ENCODE data around the gene TLDC2.
"Not testable (repeated sequence)": the region's sequence is repeated elsewhere in the genome, so short reads cannot be mapped to it uniquely, and the experiment has no call there.

The TLDC2 gene

GRCh38 chr20:36871640-36872570 is 4.0 kb upstream of the TLDC2 start:
- no peak for DNase-seq

GRCh38 chr20:36872852-36873251 is 3.1 kb upstream of the TLDC2 start:
- no peak for DNase-seq

- peak; percentile 53 to 70 for DNase-seq
These were observed 2.3 kb upstream of the TLDC2 start for GRCh38 chr20:36873498-36874189.

GRCh38 chr20:36875093-36875492 is 845 bp upstream of the TLDC2 start:
- not testable (repeated sequence) for DNase-seq

- DNase-seq, result no peak
These were observed 515 bp downstream of the TLDC2 start for GRCh38 chr20:36876473-36876833.

- no peak for DNase-seq
These were observed 3.0 kb downstream of the TLDC2 start for GRCh38 chr20:36878941-36879340.

GRCh38 chr20:36880741-36881250 is 4.9 kb downstream of the TLDC2 start:
- DNase-seq, result no peak

- DNase-seq, result no peak
These were observed 5.4 kb downstream of the TLDC2 start for GRCh38 chr20:36881331-36881730.

- DNase-seq, result no peak
These were observed 6.0 kb downstream of the TLDC2 start for GRCh38 chr20:36881888-36882287.

GRCh38 chr20:36883977-36884535 is 8.1 kb downstream of the TLDC2 start:
- peak; percentile 45 to 48 for DNase-seq

GRCh38 chr20:36885356-36885755 is 9.4 kb downstream of the TLDC2 start:
- DNase-seq, result peak in 1 of 2 donors; percentile 25

- DNase-seq, result peak; percentile 28 to 89
These were observed 11.2 kb downstream of the TLDC2 start for GRCh38 chr20:36886859-36887751.

GRCh38 chr20:36887752-36888090 is 11.8 kb downstream of the TLDC2 start:
- no peak for DNase-seq

GRCh38 chr20:36888880-36889516 is 13.1 kb downstream of the TLDC2 start:
- DNase-seq, result no peak

- DNase-seq, result no peak
These were observed 14.6 kb downstream of the TLDC2 start for GRCh38 chr20:36890586-36890985.

- DNase-seq, result no peak
These were observed 15.3 kb downstream of the TLDC2 start for GRCh38 chr20:36891211-36891610.

- no peak for DNase-seq
These were observed 17.9 kb downstream of the TLDC2 start for GRCh38 chr20:36893801-36894200.

GRCh38 chr20:36895036-36895435 is 19.1 kb downstream of the TLDC2 start:
- no peak for DNase-seq

GRCh38 chr20:36904690-36905089 is 28.8 kb downstream of the TLDC2 start:
- DNase-seq, result no peak

- DNase-seq, result not testable (repeated sequence)
These were observed 29.6 kb downstream of the TLDC2 start for GRCh38 chr20:36905566-36905965.

GRCh38 chr20:36906086-36906485 is 30.1 kb downstream of the TLDC2 start:
- not testable (repeated sequence) for DNase-seq

- no peak for DNase-seq
These were observed 32.7 kb downstream of the TLDC2 start for GRCh38 chr20:36908603-36909002.
